GM10248 (cell line): ENCODE data around the gene EIF4E.
"Not testable (repeated sequence)": the region's sequence is repeated elsewhere in the genome, so short reads cannot be mapped to it uniquely, and the experiment has no call there.

ENCODE experiments used
- CTCF ChIA-PET: fragments of 300-600 bp; sonication (Branson Sonifier 250); formaldehyde crosslinking; extraction: SDS; loops from one replicate; lab custom pipeline; 2021; ENCODE audit warnings: antibody characterized with exemption; lab: Yijun Ruan, JAX
- POLR2A ChIA-PET: fragments of 350-650 bp; sonication (Branson Sonifier 250); formaldehyde crosslinking; extraction: SDS; loops from one replicate; lab custom pipeline; 2020; ENCODE audit warnings: antibody characterized with exemption; lab: Yijun Ruan, JAX
- DNase-seq: peaks from one replicate; pipeline ENCODE4 v3.0.0; 2012; ENCODE audit errors: extremely low spot score
- TF ChIP-seq, protein P1 (sequence below): IDR thresholded peaks from 2 replicates; pipeline ENCODE4 v1.5.1; 2012; ENCODE audit warnings: mild to moderate bottlenecking, low read depth; ENCODE audit errors: extremely low read depth, missing control alignments, control extremely low read depth

EIF4E gene

DNA sequence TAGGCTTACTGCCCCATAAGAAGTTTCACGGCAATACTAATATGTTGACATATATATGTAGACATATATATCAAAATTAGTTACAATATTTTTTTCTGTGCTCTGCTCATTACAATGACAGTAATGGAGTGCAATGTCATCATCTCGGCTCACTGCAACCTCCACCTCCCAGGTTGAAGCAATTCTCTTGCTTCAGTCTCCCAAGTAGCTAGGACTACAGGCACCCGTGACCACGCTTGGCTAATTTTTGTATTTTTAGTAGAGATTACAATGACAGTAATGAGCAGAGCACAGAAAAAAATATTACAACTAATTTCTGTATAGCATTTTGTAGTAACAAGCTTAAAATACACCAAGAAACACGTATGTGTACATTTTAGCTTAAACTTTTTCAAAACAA, 7.6 kb downstream of the EIF4E start:
- ChIA-PET CTCF (interaction anchor here (1.1 to 2.1 kb wide), 3 partner anchors 11 to 74 kb away, joined by 4 to 9 read pairs (median 5); partner anchors contain the start of gene METAP1), POLR2A (interaction anchor here (0.9 kb wide), 1 partner anchor 11 kb away, joined by 7 read pairs; no protein-coding TSS in a partner anchor)
- no peak for DNase-seq
- TF ChIP-seq, protein P1, sequence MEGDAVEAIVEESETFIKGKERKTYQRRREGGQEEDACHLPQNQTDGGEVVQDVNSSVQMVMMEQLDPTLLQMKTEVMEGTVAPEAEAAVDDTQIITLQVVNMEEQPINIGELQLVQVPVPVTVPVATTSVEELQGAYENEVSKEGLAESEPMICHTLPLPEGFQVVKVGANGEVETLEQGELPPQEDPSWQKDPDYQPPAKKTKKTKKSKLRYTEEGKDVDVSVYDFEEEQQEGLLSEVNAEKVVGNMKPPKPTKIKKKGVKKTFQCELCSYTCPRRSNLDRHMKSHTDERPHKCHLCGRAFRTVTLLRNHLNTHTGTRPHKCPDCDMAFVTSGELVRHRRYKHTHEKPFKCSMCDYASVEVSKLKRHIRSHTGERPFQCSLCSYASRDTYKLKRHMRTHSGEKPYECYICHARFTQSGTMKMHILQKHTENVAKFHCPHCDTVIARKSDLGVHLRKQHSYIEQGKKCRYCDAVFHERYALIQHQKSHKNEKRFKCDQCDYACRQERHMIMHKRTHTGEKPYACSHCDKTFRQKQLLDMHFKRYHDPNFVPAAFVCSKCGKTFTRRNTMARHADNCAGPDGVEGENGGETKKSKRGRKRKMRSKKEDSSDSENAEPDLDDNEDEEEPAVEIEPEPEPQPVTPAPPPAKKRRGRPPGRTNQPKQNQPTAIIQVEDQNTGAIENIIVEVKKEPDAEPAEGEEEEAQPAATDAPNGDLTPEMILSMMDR, result no peak

DNA sequence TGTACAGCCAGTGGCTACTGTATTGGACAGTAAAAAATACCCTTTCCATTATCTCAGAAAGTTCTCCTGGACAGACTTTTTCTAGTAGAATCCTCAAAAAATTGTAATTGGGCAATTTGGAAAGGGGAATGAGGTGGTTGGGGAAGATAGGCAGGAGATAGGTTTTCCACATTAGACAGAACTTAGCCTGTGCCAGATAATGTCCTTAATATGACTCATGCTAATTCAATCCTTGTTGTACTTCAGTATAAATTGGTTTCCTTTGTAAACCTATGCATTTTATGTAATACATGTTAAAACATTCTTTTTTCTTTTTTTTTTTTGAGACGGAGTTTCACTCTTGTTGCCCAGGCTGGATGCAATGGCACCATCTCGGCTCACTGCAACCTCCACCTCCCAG, 8.9 kb downstream of the EIF4E start:
- ChIA-PET CTCF (no interaction called here), POLR2A (no interaction called here)
- no peak for DNase-seq
- TF ChIP-seq, protein P1, result no peak

DNA sequence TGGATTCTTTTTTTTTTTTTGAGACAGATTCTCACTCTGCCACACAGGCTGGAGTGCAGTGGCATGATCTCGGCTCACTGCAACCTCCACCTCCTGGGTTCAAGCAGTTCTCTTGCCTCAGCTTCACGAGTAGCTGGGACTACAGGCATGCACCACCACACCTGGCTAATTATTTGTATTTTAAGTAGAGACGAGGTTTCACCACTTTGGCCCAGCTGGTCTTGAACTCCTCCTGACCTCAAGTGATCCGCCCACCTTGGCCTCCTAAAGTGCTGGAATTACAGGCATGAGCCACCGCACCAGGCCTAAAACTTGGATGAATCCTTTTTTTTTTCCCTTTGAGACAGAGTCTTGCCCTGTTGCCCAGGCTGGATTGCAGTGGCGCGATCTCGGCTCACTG, 18.2 kb downstream of the EIF4E start:
- POLR2A ChIA-PET, result interaction anchor here (1.4 kb wide), 1 partner anchor 11 kb away, joined by 7 read pairs; no protein-coding TSS in a partner anchor
- CTCF ChIA-PET, result interaction anchor here (1.4 to 2.1 kb wide), 4 partner anchors 11 to 146 kb away, joined by 3 to 9 read pairs (median 4); partner anchors contain the start of gene METAP1
- not testable (repeated sequence) for DNase-seq

DNA sequence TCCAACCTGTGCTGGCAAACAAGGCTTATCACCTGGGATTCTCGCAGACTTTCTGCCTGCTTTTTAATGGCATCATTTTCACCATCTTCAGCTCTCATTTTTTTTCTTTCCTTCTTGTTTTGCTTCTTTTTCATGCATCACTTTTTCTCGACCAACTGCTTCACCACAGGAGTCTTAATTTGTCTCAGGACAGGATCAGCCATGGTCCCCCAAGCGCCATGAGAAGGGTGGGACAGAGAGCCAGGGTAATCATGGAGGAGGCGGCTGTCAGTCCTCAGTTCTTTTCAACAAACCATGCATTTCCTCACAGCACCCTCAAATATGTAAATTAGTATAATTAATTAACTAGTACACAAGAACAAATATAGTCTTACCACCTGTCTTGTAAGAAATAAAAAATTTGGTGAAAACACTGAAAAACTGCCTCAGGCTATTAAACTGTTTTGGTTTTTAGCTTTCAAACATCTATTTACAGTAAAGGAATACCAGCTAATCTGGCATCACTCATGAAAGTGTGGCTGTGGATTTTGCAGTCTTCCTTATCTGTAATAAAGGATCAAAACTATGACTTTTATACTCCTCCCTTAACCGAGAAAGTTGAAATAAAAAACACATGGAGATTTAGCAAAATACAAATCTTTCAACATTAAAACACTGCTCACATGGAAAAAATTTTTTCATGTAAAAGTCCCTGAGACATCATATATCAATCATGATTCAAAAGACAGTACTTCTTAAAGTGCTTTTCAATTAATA, 19.1 kb downstream of the EIF4E start:
- POLR2A ChIA-PET, result interaction anchor here (1.4 kb wide), 1 partner anchor 12 kb away, joined by 7 read pairs; no protein-coding TSS in a partner anchor
- TF ChIP-seq, protein P1, result no peak
- CTCF ChIA-PET, result interaction anchor here (1.4 to 2.1 kb wide), 4 partner anchors 12 to 146 kb away, joined by 3 to 9 read pairs (median 4); partner anchors contain the start of gene METAP1
- no peak for DNase-seq

DNA sequence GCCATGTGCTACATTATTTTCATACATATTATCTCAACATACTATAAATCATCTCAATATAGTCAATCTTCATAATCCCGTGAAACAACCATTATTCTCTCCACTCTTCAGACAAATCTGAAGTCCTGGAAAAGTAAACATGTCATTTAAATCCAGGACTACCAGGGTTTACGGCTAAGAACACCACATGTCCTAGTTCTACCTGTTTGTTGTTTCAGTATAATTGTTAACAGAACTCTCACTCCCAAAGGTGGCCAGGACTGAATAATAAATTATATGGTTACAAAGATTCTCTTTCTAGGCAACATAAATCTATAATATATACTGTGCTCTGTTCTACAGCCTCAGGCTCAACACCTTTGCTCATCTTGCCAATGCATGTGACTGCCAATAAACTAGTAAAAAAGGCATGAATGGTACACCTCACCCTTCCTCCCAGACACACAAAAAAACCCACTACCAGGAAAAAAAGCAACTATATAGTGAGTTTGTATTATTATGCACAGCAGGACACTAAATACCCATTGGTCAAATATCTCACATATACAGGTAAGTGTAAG, 20.1 kb downstream of the EIF4E start:
- DNase-seq, result no peak
- ChIA-PET POLR2A (no interaction called here), CTCF (interaction anchor here (1.1 to 2.1 kb wide), 3 partner anchors 13 to 17 kb away, joined by 5 to 9 read pairs (median 9); no protein-coding TSS in a partner anchor)
- TF ChIP-seq, protein P1, result no peak

DNA sequence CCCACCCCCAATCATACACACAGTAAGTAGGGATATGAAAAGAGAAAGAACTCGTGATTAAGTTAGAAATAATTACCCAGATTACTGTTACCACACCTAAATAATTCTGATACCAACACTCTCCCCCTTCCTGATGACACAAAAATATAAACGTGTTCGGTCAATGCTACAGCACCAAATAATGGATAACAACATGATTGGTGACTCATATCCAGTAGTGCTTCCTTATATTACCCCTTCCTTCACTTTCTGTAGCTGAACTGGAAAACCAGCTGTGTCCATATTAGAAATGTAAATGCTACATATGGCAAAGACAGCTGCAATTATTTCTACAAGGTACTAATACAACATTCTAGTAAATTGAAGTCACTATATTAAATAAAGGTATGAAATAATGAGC, 20.8 kb downstream of the EIF4E start:
- TF ChIP-seq, protein P1, result no peak
- ChIA-PET POLR2A (no interaction called here), CTCF (interaction anchor here (1.1 to 1.6 kb wide), 2 partner anchors 13 to 17 kb away, joined by 5 to 9 read pairs; no protein-coding TSS in a partner anchor)
- DNase-seq, result no peak
